ENCODE results near the gene OR5B12.

GRCh38 chr11:58428021-58428420 lies 14.0 kb downstream of the OR5B12 start, which contains the start of gene OR5B2:
- TF ChIP-seq SIN3A (IDR thresholded peaks at IDR 0.05; ENCODE audit: borderline replicate concordance, insufficient read depth, low read length) (no peak), POLR2AphosphoS5 (IDR thresholded peaks at IDR 0.05; ENCODE audit: low read depth, low read length) (no peak)

Data from PFSK-1 (cell line).